Measurements from ENCODE around the gene TOMM34.

The TOMM34 gene

DNA sequence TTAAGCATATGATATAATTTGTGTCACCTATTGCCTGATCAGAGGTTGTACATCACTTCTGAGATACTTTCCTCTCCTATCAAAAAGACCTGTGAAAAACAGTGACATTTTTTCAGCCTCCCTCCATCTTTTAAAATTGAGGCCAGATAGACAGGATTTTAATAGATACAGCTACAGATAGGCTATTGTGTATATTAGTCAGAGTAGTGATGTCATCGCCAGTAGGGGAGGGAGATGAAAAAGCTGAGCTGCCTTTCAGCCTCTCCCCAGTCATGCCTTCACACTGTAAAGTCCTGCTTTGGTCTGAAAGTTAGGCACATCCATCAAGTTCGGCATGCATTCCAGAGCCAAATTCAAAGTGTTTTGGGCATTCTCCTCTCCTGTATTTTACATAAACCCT is 58.2 kb downstream of the TOMM34 start:
- Histone ChIP-seq H3K4me3 (ENCODE audit: low read depth in 1 of 2, low read length in 1 of 2) (no peak overlapping the region), H3K4me1 (ENCODE audit: control insufficient read depth in 1 of 2, insufficient read depth in 1 of 2, low read depth in 1 of 2, low read length in 1 of 2) (peaks cover 20 to 33% of the 10 kb centered on the region in 2 experiments), H3K27ac (no peak overlapping the region), H3K36me3 (peaks cover 70% of the 10 kb centered on the region), H3K27me3 (no peaks in the 10 kb centered on the region), H3K9me3 (no peaks in the 10 kb centered on the region)
- TF ChIP-seq, protein P1, sequence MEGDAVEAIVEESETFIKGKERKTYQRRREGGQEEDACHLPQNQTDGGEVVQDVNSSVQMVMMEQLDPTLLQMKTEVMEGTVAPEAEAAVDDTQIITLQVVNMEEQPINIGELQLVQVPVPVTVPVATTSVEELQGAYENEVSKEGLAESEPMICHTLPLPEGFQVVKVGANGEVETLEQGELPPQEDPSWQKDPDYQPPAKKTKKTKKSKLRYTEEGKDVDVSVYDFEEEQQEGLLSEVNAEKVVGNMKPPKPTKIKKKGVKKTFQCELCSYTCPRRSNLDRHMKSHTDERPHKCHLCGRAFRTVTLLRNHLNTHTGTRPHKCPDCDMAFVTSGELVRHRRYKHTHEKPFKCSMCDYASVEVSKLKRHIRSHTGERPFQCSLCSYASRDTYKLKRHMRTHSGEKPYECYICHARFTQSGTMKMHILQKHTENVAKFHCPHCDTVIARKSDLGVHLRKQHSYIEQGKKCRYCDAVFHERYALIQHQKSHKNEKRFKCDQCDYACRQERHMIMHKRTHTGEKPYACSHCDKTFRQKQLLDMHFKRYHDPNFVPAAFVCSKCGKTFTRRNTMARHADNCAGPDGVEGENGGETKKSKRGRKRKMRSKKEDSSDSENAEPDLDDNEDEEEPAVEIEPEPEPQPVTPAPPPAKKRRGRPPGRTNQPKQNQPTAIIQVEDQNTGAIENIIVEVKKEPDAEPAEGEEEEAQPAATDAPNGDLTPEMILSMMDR (IDR thresholded peaks at IDR 0.05) = no peak

DNA sequence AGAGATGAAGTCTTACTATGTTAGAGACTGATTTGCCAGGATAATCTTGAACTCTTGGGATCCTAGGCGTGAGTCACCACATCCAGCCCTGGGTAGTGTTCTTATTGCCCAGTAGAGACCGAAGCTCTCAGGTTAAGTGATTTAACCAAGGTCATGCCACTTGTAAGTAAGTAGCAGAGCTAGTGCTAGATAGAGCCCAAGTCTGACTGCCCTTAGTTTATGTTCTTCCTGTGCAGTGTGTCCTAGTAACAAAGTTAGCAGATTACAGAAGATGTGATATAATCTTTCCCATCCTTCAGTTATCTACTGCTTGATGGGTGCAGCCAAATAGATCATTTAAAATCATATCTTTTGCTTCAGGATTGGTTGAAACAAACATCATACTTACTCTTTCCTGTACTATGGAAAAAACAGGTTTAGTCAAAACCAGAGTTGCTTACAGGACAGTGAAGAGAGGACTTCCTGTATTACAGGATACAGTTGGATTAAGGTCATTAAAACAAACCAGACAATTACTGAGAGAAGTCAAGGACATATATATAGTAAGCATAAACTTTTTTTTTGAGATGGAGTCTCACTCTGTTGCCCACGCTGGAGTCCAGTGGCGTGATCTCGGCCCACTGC is 59.9 kb downstream of the TOMM34 start:
- H3K9me3 ChIP-seq = no peaks in the 10 kb centered on the region
- peak overlapping the region; percentile 49 for H3K27ac ChIP-seq

DNA sequence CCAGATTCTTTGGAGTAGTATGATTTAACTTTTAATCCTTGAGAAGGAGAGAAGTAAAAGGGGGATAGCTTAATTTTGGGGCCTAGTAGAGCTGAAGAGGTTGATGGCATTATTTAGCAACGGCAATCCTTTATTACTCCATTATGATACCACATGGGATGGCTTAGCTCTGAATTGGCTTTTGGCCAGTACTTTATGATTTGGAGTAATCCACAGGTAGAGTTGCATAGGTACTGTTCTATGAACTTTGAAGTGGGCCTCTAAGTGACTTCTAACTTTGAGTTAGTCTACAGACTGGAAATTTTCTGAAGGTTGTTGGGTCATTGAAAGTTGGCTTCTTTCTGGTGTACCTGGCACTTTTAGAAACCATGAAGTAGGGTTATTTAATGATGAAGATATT is 63.1 kb downstream of the TOMM34 start:
- Histone ChIP-seq H3K36me3 (peaks cover 22% of the 10 kb centered on the region), H3K27ac (peak overlapping the region; percentile 59), H3K9me3 (no peaks in the 10 kb centered on the region), H3K4me1 (ENCODE audit: control insufficient read depth in 1 of 2, insufficient read depth in 1 of 2, low read depth in 1 of 2, low read length in 1 of 2) (peaks cover 51 to 64% of the 10 kb centered on the region in 2 experiments), H3K4me3 (ENCODE audit: low read depth in 1 of 2, low read length in 1 of 2) (peak overlapping the region in 1 of 2 experiments; percentile 25), H3K27me3 (no peaks in the 10 kb centered on the region)
- TF ChIP-seq, protein P1 (IDR thresholded peaks at IDR 0.05) = no peak

More for the DNA sequence above, 59.9 kb downstream of the TOMM34 start:
- Histone ChIP-seq H3K4me1 (ENCODE audit: control insufficient read depth in 1 of 2, insufficient read depth in 1 of 2, low read depth in 1 of 2, low read length in 1 of 2) (peaks cover 36 to 50% of the 10 kb centered on the region in 2 experiments), H3K27me3 (no peaks in the 10 kb centered on the region), H3K36me3 (peaks cover 54% of the 10 kb centered on the region), H3K4me3 (ENCODE audit: low read depth in 1 of 2, low read length in 1 of 2) (no peak overlapping the region)
- TF ChIP-seq, protein P1 (IDR thresholded peaks at IDR 0.05) = no peak

DNA sequence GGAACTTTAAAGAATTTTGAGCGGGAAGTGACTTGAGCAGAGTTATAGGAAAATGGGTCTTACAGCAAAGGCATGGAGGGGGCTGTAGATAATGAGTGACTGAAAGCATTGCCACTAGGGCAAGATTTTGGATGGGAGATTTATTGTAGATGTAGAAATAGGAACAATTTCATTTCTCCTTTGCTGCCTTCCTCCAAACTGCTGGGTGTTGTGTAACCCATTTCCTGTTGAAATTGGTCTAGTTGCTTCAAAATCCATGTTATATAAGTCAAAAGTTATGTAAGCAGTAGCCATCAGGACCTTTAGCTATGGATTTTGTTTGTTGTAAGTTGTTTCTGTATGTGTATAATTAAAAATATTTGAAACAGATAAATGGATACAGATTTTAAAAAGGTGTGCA is 63.6 kb downstream of the TOMM34 start:
- Histone ChIP-seq H3K36me3 (peaks cover 16% of the 10 kb centered on the region), H3K27ac (peak overlapping the region; percentile 59), H3K9me3 (no peaks in the 10 kb centered on the region), H3K4me3 (ENCODE audit: low read depth in 1 of 2, low read length in 1 of 2) (peak overlapping the region; percentile 25 to 35), H3K4me1 (ENCODE audit: control insufficient read depth in 1 of 2, insufficient read depth in 1 of 2, low read depth in 1 of 2, low read length in 1 of 2) (peaks cover 56 to 69% of the 10 kb centered on the region in 2 experiments), H3K27me3 (no peaks in the 10 kb centered on the region)
- TF ChIP-seq, protein P1 (IDR thresholded peaks at IDR 0.05) = no peak

DNA sequence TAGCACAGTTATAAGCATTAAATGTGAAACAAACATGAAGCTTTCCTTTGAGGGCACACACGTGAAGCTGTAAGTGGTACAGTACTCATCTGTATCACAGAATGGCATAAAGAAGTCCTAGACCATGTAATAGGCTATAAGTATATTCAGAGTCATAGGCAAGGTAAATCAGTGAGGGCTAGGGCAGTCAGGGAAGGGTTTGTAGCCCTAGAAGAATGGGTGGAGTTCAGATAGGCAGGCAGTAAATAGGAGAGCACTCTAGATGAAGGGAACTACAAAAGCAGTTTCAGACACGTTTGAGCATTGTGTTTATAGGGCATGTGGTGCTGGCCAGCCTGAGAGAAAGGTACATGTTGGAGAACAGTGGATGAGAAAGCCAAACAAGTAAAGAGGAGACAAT is 65.2 kb downstream of the TOMM34 start:
- TF ChIP-seq, protein P1 (IDR thresholded peaks at IDR 0.05) = no peak
- Histone ChIP-seq H3K27me3 (no peaks in the 10 kb centered on the region), H3K27ac (peak overlapping the region; percentile 59), H3K4me3 (ENCODE audit: low read depth in 1 of 2, low read length in 1 of 2) (no peak overlapping the region), H3K36me3 (peaks cover under 1% of the 10 kb centered on the region), H3K9me3 (no peaks in the 10 kb centered on the region), H3K4me1 (ENCODE audit: control insufficient read depth in 1 of 2, insufficient read depth in 1 of 2, low read depth in 1 of 2, low read length in 1 of 2) (peaks cover 70 to 77% of the 10 kb centered on the region in 2 experiments)

All from neutrophil (primary cell).